HG03354 (cell line): ENCODE data around the gene MMS19.
"Not testable (repeated sequence)": the region's sequence is repeated elsewhere in the genome, so short reads cannot be mapped to it uniquely, and the experiment has no call there.

ENCODE experiments used
- ATAC-seq: cut with Tn5 transposase; IDR thresholded peaks from one replicate; pipeline ENCODE4 v1.9.1; 2021; ENCODE audit warnings: mild to moderate bottlenecking; ENCODE audit not compliant: unreplicated experiment, poor library complexity, severe bottlenecking

MMS19 gene

DNA sequence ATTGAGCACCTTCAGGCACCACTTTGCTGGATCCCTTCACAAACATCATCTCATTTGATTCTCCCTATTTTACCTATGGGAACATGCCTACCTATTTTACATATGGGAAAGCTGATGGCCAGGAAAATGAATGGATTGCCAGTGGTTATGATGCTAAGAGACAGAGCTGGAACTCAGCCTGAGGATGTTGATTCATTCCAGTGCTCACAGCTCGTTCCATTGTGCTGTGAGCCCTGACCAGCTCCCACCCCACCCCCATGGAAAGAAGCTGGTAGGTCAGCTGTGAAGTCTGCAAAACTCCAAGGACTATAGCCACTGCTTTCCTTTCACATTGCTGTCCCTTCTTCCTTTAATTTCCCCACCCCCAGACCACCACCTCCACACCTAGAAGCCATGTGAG lies 10.1 kb upstream of the MMS19 start:
- no peak for ATAC-seq

DNA sequence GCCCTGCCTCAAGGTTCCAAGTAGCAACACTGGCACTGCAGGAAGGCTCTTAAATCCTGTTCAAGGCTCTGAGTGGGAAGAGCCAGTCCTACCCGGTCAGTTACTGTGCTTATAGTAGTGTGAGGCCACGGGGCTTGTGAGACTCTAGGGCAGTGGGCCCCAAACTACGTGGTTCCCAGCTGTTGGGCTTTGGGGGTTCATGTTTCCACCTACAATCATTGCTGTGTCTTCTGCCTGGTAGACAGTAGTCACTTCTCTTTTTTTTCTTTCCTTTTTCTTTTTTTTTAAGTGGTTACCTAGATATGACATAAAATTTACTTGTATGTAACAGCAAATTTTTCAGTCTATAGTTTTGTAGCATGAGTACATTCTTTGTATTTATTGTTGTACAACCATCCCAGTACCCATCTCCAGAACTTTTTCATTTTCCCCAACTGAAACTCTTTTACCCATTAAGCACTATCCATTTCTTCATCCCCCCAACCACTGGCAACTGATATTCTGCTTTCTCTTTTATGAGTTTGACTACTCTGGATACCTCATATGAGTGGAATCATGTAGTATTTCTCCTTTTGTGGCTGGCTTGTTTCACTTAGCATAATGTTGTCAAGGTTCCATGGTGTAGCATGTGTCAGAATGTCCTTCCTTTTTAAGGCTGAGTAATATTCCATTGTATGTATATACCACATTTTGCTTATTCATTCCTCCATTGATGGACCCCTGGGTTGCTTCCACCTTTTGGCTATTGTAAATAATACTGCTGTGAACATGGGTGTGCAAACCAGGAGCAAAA lies 8.2 kb upstream of the MMS19 start:
- ATAC-seq = no peak

DNA sequence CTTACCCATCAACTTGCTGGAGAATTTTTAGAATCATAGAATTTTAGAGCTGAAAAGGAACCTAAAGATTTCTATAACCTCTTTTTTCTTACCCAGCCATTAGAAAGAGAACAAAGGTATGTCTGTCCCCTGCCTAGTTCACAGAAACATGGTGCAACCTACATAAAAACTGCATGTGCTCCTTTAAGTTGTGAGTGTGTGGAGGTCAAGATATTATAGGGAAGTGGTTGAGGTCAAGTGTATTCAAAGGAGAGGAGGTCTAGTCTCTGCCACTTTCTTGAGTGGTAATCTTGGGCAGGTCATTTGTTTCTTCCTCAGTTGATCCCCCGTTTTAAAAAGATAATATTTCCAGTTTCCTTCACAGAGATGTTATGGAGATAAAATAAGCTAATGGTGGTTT lies 6.9 kb upstream of the MMS19 start:
- no peak for ATAC-seq

DNA sequence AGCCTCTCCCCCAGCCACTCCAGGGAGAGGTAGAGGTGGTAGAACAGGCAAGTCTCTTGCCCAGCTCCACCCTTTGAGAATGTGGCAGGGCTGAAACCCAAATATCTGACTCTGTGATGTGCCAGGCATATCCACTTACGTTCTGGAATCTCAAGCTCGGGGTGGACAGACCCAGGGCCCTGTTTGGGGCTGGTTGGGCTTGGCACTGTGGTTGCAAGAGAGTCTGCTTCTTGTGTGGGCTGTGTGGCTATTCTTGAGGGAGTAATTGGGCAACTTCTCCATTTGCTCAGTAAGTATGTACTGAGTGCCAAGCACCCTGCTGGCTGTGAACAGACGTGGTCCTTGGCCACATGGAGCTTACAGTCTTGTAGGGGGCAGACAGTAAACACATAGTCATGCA lies 5.2 kb upstream of the MMS19 start:
- no peak for ATAC-seq

DNA sequence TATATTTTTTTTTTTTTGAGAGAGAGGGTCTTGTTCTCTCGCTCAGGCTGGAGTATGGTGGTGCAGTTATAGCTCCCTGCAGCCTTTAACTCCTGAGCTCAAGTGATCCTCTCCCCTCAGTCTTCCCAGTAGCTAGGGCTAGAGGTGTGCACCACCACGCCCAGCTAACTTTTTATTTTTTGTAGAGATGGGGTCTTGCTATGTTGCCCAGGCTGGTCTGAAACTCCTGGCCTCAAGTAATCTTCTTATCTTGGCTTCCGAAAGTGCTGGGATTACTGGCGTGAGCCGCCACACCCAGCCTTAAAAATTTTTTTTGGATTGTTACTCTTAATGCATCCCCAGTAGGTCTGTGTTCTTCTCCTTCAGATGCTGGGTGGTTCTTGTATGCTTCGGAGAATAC lies 4.7 kb upstream of the MMS19 start:
- ATAC-seq = no peak

DNA sequence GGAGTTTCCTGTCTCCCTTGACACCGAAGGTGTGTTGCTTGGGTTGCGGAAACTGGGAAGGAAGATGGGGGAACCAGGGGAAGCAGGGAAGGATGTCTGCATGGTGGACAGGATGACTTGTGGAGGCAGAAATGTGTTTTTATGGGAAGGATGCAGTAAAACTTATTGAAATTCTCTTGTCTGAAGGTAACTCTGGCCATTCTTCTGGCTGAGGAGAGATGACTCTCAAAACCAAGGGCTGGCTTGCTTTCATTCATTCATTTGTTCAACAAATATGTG lies 2.0 kb upstream of the MMS19 start:
- ATAC-seq = no peak

DNA sequence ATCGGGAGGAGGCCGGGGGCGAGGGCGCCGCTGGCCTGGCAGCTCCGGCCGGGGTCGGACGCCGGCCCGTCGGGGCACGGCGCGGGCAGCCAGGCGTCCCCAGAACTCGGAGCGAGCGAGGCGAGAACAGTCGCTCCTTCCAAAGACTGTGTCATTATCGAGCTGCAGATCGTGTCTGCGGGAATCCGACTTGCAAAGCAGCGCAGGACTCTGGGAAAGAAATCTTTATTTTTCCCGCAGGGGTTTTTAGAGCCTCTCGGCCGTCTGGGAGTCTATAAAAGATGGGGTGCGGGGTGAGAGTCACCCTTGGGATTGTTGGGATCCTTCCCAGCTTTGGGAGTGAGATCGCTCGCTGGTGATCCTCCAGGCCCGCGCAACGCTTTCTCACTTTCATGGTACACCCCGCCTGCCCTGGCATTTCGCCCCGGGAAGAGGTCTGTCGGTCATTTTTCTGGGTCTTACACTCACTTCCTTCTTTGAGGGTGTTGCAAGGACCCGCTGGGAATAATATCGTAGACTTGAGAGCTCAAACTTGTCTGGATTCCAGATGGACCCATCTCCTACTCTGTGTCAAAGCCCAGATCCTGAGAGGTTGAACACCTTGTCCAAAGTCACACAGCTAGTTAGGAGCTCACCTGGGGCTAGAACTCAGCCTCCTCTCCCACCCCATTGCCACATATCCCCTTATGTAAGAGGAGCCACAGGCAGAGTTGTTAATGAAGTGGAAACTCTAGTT lies 1.5 kb upstream of the MMS19 start:
- ATAC-seq = no peak

DNA sequence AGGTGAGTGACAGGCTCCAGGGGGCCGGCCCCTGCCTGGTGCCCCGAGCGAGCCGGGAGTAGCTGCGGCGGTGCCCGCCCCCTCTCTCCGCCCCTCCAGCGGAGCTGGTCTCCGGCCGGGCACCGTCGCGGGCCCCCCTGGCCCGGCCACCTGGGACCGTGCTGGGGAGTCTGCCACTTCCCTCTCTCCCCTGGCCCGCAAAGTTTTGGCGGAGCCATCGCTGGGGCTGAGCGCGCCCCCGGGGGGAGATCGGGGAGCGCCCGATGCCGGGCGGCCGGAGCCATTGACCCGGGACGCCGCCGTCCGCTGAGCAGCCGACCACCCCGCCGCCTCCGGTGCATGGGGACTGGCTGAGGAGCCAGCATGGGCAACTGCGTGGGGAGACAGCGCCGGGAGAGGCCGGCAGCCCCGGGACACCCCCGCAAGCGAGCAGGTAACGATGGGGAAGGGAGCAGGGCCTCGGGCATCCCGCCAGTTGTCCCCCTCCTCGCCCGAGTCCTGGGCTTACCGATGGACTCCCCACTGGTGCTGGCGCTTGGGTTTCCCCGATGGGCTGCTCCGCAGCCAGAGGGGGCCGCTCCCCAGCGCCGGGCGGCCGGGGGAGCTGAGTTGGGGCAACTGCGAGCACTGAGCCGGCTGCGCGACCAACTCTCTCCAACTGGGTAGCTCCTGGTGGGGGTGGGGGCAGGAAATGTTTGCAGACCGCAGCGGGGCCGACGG lies 779 bp upstream of the MMS19 start, which contains the start of gene UBTD1:
Gene UBTD1, plus strand, starts transcription at position 84 of the 720 bp plus-strand sequence. Its CDS starts 280 bp downstream, at position 364.
- ATAC-seq = peak; percentile 14

DNA sequence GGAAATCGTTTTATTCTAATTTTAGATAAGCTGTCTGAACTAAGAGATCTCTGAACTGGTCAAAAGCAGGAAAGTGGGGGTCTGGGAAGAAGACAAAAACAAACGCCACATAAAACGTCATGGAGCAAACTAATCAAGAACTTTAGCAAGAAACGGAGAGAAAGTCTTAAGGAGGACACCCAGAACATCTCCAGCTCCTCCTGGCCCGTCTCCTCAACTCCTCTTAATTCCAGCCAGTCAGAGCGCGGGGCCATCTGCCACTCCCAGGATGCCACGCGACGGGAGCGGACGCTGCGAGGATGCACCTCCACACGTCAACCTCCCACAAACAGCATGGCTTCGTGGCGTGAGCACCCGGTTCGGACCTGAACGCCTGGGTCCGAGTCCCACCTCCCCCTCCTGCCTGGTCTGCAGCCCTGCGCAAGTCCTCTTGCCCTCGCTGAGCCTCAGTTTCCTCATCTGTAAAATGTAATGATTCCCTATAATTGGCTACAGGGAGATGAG lies 598 bp downstream of the MMS19 start:
- ATAC-seq = peak; percentile 41

DNA sequence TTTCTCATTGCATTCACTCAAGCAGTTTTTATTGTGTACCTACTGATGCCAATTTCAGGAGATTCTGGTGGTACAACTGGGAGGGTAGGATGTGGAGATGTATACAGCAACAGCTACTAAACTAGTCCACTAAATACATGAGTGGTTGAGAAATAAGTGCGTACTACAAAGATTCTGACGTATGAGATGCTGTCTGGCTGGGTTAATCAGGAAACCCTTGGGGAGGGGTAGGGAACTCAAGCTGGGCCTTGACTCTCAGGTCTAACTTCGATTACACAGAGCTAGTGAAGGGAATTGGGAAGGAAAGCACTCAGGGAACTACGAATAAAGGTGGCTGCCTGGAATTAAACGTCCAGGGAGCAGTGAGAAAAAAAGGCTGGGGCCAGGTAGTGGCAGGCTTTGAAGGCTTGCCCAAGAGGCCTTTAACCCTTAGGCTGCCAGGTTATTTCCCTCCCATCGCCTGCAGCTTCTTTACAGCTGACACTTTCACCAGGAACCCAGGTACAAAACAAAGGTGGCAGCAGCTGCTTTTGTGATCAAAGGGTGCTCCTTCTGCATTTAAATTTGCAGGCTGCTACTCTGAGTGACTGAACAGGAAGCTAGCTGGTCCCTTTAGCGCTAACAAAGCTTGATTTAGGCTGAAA lies 3.2 kb downstream of the MMS19 start:
- no peak for ATAC-seq

DNA sequence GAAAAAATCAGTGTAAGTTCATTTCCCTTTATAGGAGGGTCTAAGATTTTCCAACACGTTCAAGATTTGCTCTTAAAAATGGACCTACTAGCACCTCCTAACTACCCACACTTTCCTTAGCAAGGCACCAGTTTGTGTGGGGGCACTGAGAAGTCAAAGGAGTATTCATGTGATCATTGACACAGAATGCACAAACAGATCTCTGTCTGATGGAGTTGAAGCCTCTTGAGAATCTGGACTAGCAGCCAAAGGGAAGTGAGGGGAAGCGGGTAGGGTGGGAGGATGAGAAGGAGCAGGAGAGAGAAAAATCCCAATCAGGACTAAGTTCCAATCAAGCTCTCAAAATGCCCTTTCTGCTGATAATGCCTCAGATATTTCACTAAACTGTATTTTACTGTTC lies 4.1 kb downstream of the MMS19 start:
- ATAC-seq = no peak

DNA sequence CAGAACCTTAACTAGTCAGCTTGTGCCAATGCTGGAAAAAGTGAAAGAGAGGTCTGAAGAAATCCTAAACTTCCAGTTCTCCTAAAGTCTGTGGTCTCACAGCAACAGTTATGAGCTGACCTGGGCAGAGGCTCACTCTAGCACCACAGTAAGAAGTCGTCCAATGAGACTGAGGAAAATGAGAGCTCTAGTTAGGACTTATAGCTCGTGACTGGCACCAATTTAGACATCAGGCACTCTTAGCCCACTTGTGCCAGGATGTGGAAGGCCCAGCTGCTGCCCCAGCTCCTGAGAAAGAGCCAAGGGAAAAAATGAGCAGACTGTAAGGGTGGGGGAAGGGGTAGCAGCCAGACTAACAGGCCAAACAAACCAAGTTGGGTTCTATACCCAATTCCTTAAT lies 7.6 kb downstream of the MMS19 start:
- ATAC-seq = no peak

DNA sequence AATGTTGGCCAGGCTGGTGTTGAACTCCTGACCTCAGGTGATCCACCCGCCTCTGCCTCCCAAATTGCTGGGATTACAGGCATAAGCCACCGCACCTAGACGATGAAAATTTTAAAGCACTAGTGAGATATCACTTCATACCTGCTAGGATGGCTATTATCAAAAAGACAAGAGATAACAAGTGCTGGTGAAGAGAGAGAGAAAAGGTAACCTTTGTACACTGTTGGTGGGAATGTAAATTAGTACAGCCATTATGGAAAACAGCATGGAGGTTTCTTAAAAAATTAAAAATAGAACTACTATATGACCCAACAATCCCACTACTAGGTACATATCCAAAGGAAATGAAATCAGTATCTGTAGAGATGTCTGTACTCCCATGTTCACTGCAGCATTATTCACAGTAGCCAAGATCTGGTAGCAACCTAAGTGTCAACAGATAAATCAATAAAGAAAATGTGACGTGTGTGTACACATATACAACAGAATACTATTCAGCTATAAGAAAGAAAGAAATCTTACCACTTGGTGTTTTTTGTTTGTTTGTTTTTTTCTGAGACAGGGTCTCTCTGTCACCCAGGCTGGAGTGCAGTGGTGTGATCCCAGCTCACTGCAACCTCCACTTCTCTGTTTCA lies 12.5 kb downstream of the MMS19 start:
- no peak for ATAC-seq

DNA sequence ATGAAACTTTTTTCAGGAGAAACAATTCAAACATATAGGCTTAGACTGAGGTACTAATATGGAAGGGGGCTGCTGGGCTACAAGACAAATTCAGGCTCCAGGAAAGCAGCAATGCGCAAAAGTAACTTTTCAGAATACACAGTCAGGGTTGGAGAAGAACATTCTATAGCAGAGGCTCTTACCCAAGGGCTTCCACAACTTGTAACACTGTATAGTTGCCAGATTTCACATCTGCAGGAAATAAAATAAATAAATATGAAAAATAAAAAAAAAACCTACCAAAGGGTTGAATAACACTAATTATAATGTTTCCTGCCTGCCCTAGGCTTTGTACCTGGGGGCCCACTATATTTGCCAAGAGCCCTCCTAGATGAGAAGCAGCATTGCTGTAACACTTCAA lies 14.3 kb downstream of the MMS19 start:
- no peak for ATAC-seq

DNA sequence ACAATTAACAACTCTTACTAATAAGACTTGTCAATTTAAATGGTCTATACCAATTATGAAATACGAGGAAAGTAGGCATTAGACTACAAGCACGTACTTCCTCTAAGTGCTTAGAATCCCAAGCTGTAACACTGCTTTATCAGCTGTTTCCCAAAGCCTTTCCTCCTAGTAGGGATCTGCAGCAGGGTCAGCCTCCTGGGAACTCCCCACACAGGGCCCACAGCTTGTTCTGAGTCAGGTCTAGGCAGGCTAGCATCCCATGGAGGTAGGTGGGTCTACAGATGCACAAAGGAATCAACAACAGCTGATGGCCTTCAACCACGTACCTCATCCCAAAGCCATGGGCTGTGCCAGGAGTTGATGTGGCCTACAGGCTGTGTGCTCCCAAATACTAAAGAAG lies 14.7 kb downstream of the MMS19 start:
- ATAC-seq = no peak

DNA sequence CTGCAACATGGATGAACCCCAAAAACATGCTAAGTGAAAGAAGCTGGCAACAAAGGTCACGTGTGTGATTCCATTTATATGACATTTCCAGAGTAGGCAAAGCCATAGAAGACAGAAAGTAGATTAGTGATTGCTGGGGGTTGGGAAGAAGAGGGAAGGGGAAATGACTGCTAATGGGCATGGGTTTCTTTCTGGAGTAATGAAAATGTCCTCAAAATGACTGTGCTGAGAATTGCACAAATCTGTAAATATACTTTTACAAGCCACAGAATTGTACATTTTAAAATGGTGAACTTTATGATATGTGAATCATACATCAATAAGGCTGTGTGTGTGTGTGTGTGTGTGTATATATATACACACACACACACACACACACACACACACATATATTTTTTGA lies 15.8 kb downstream of the MMS19 start:
- ATAC-seq = no peak

DNA sequence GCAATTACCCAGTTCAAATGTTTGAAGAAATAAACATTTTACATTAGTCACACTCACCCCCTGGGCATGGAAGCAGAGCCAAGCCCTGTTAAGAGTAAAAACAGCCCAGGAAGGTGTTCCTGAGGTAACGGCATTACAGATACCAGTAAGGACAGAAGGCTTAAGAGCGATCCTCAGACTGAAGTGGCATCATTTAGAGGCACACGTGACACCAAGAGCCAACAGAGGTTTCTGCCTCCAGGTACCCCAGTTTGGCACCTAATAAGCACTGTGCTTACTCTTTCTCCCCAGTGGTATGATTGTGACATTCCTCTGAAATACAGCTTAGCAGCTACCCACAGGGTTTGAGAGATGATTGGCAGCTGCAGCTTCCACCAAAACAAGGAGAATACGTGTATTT lies 17.2 kb downstream of the MMS19 start:
- no peak for ATAC-seq

DNA sequence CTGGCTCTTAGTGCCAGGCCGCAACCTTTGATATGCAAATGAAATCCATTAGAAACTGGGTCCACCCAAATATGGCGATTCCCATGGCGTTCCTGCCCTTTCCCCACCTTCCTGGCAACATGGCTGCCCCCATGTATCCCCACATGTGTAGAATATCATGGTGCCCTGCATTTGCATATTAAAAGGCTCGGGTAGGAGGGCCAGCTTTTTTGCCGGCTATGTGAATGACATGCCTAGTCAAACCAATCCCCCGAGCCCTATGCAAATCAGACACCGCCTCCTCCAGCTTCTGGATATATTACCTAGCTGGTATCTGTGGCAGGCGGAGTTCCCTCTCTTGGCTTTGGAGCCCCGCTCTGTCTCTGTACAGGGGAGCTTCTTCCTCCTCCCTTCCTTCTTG lies 18.3 kb downstream of the MMS19 start:
- ATAC-seq = no peak

DNA sequence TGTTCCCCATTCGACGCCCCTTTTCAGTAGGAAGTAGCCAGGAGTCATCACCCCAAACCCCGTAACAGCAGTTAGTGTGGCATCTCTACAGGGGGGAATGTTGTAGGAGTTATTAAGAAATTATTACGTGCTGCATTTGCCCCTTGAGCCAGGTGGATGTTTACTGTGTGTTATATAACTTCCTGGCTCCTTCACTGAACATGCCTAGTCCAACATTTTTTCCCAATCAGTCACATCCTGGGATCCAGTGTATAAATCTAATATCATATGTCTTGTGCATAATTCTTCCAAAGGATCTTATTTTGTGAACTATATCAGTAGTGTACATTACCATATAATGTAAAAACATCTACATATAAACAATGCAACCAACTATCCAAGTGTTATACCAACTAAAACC lies 18.8 kb downstream of the MMS19 start:
- ATAC-seq = not testable (repeated sequence)
